HepG2 (cell line): ENCODE results near the gene DUSP21. TPM values are rescaled to one million over a fixed set of nuclear protein-coding genes. Genes with fewer than 3 reads are reported as not detected.
A peak's percentile ranks its signal among the peaks of the same experiment; 100 is the strongest.

Source experiments
- ATAC-seq: fragments of 200-7000 bp; cut with Tn5 transposase; 3 replicates; pipeline ENCODE4 v1.9.1; 2020; ENCODE audit warnings: mild to moderate bottlenecking, moderate library complexity
- BruUV-seq: library from RNA; stranded (reverse); fragments of 400-500 nt; replicated peaks from 2 replicates; lab custom pipeline; 2021; lab: Mats Ljungman, UMichigan
- CTCF ChIA-PET: fragments of 300-600 bp; formaldehyde crosslinking; extraction: SDS; loops from one replicate; lab custom pipeline; 2021; ENCODE audit warnings: low total read pairs, inconsistent platforms, low intra/inter-chr PET ratio; lab: Yijun Ruan, JAX
- POLR2A ChIA-PET: fragments of 350-600 bp; sonication (Branson Sonifier 250); formaldehyde crosslinking; loops from one replicate; lab custom pipeline; 2020; ENCODE audit warnings: antibody characterized with exemption, inconsistent platforms; lab: Yijun Ruan, JAX
- DNase-seq: peaks from one replicate; pipeline ENCODE4 v3.0.0-alpha.2; 2015; ENCODE audit warnings: low spot score
- FAIRE-seq: peaks from 3 replicates; lab custom pipeline; 2011; peaks lifted over from hg19 to GRCh38; lab: Jason Lieb, UNC
- H2AFZ ChIP-seq: one replicate; pipeline ENCODE4 v1.6.1; 2011; ENCODE audit warnings: low read length, inconsistent platforms
- H3K27ac ChIP-seq: fragments of 300-600 bp; 3 replicates; pipeline ENCODE4 v1.8.0; 2011; ENCODE audit warnings: mixed run types, mild to moderate bottlenecking, mixed read lengths, low read length, inconsistent platforms; ENCODE audit not compliant: insufficient read depth; ENCODE audit errors: extremely low read length
- H3K27me3 ChIP-seq, 2 experiments: fragments of 200-600 bp in 1 of 2; 2 replicates in 1 of 2; 3 replicates in 1 of 2; pipeline versions ENCODE4 v1.6.0 to v1.8.0; 2011; ENCODE audit warnings: low read length in 2 of 2, mild to moderate bottlenecking in 2 of 2, moderate library complexity in 2 of 2, inconsistent platforms in 1 of 2; ENCODE audit not compliant: insufficient read depth in 2 of 2, control insufficient read depth in 1 of 2
- H3K36me3 ChIP-seq, 2 experiments: fragments of 200-600 bp in 1 of 2; replicated peaks in 1 of 2; 2 replicates in 1 of 2; 3 replicates in 1 of 2; pipeline versions ENCODE4 v1.5.1 to v1.8.0; 2011; ENCODE audit warnings: low read length in 2 of 2, inconsistent platforms in 1 of 2; ENCODE audit not compliant: insufficient read depth in 2 of 2, control insufficient read depth in 1 of 2
- H3K4me1 ChIP-seq: 2 replicates; pipeline ENCODE4 v1.5.1; 2012; ENCODE audit warnings: low read length, inconsistent platforms; ENCODE audit not compliant: insufficient read depth
- H3K4me2 ChIP-seq: 2 replicates; pipeline ENCODE4 v1.6.0; 2011; ENCODE audit warnings: low read depth, low read length, inconsistent platforms
- H3K4me3 ChIP-seq, 3 experiments: fragments of 200-600 bp in 1 of 3; sonication (generic), shearing (Covaris generic) in 1 of 3; replicated peaks in 1 of 3; 2 replicates each; pipeline ENCODE4 v1.5.1; 2011 to 2016; ENCODE audit warnings: low read length in 3 of 3, inconsistent platforms in 2 of 3, low read depth in 2 of 3, mild to moderate bottlenecking in 2 of 3, control low read depth in 1 of 3, mixed read lengths in 1 of 3; ENCODE audit not compliant: insufficient read depth in 1 of 3
- H3K79me2 ChIP-seq: one replicate; pipeline ENCODE4 v1.6.1; 2011; ENCODE audit warnings: low read length, inconsistent platforms; ENCODE audit not compliant: insufficient read depth
- H3K9ac ChIP-seq: 2 replicates; pipeline ENCODE4 v1.6.0; 2011; ENCODE audit warnings: mild to moderate bottlenecking, low read depth, low read length, inconsistent platforms; ENCODE audit not compliant: insufficient read depth
- H3K9me3 ChIP-seq: 2 replicates; pipeline ENCODE4 v1.5.1; 2012; ENCODE audit warnings: mild to moderate bottlenecking, low read length
- H4K20me1 ChIP-seq: 2 replicates; pipeline ENCODE4 v1.6.0; 2011; ENCODE audit warnings: inconsistent platforms, mild to moderate bottlenecking, low read length, moderate library complexity; ENCODE audit not compliant: insufficient read depth
- HNF4G ChIP-seq, 2 experiments: sonication (generic) in 1 of 2; formaldehyde crosslinking in 1 of 2; IDR thresholded peaks; 2 replicates each; pipeline versions ENCODE4 v1.4.0 to v1.6.1; 2011 to 2020; ENCODE audit warnings: borderline replicate concordance in 2 of 2, low read depth in 2 of 2, mild to moderate bottlenecking in 2 of 2, low read length in 1 of 2, missing genetic modification reagents in 1 of 2, moderate library complexity in 1 of 2
- HOXA9 ChIP-seq: sonication (generic); formaldehyde crosslinking; IDR thresholded peaks from 2 replicates; pipeline ENCODE4 v1.8.1; 2022; ENCODE audit warnings: missing genetic modification reagents, mild to moderate bottlenecking, moderate library complexity, borderline replicate concordance
- KAT8 ChIP-seq: IDR thresholded peaks from 2 replicates; pipeline ENCODE4 v1.6.1; 2016; ENCODE audit warnings: missing genetic modification reagents, missing compliant biosample characterization
- MYPOP ChIP-seq: sonication (generic); formaldehyde crosslinking; IDR thresholded peaks from 2 replicates; pipeline ENCODE4 v1.8.1; 2023; ENCODE audit warnings: mild to moderate bottlenecking, moderate library complexity, missing genetic modification reagents
- REST ChIP-seq, 2 experiments: IDR thresholded peaks; 2 replicates each; pipeline ENCODE4 v1.6.1; 2011 to 2012; ENCODE audit warnings: low read length in 2 of 2, borderline replicate concordance in 1 of 2, low read depth in 1 of 2, mild to moderate bottlenecking in 1 of 2, moderate library complexity in 1 of 2
- ZBTB1 ChIP-seq: sonication (generic); formaldehyde crosslinking; IDR thresholded peaks from 2 replicates; pipeline ENCODE4 v1.4.0; 2020; ENCODE audit warnings: missing genetic modification reagents, borderline replicate concordance
- ZNF605 ChIP-seq: sonication (generic); formaldehyde crosslinking; IDR thresholded peaks from 2 replicates; pipeline ENCODE4 v1.8.0; 2022; ENCODE audit warnings: mild to moderate bottlenecking, missing genetic modification reagents
- WGBS: methylation state at CpG from one replicate; pipeline ENCODE4 v1.1.6; 2017; ENCODE audit warnings: low lambda C conversion rate; 5-methylcytosine and 5-hydroxymethylcytosine counted together
- in situ Hi-C: cut with HindIII; loops from 2 replicates; pipeline ENCODE4 v1.10.0; 2017; ENCODE audit warnings: low pct_unique_long_range_greater_than_20kb; ENCODE audit not compliant: extremely low pct_ligation_motif_present
- intact Hi-C: fragments of 100-400 bp; cut with micrococcal nuclease; formaldehyde crosslinking; loops from one replicate; pipeline ENCODE4 v1.10.0; 2022; ENCODE audit not compliant: unreplicated experiment
- polyA plus RNA-seq, 8 experiments: library from polyadenylated mRNA; depleted of rRNA in 3 of 8; stranded (reverse) in 7 of 8; unstranded in 1 of 8; fragments of >200 nt; fragmentation: Illumina TruSeq in 4 of 8; extraction: Trizol in 4 of 8; gene quantifications; 2 replicates each; pipeline versions ENCODE4 v1.2.1 to v1.2.3, GENCODE V29; 2011 to 2016; ENCODE audit warnings: low read depth in 4 of 8, missing spikeins in 1 of 8, mixed read lengths in 1 of 8; ENCODE audit not compliant: insufficient read depth in 1 of 8
- total RNA-seq, 5 experiments: library from RNA; depleted of rRNA; stranded (reverse); fragments of >200 nt; fragmentation: Illumina TruSeq; extraction: Trizol; gene quantifications; 2 replicates each; pipeline ENCODE4 v1.2.3, GENCODE V29; 2016; ENCODE audit warnings: low read depth in 1 of 5
- TF ChIP-seq, protein P1 (sequence below): sonication (generic); formaldehyde crosslinking; IDR thresholded peaks from 2 replicates; pipeline ENCODE4 v1.9.0; 2021; ENCODE audit warnings: mild to moderate bottlenecking, missing genetic modification reagents

The DUSP21 gene
- total and polyA plus RNA-seq, 2 of the 13 experiments (the other 11 are each of a cell fraction or from before 2014, with no cell fraction given), result not detected

DNA sequence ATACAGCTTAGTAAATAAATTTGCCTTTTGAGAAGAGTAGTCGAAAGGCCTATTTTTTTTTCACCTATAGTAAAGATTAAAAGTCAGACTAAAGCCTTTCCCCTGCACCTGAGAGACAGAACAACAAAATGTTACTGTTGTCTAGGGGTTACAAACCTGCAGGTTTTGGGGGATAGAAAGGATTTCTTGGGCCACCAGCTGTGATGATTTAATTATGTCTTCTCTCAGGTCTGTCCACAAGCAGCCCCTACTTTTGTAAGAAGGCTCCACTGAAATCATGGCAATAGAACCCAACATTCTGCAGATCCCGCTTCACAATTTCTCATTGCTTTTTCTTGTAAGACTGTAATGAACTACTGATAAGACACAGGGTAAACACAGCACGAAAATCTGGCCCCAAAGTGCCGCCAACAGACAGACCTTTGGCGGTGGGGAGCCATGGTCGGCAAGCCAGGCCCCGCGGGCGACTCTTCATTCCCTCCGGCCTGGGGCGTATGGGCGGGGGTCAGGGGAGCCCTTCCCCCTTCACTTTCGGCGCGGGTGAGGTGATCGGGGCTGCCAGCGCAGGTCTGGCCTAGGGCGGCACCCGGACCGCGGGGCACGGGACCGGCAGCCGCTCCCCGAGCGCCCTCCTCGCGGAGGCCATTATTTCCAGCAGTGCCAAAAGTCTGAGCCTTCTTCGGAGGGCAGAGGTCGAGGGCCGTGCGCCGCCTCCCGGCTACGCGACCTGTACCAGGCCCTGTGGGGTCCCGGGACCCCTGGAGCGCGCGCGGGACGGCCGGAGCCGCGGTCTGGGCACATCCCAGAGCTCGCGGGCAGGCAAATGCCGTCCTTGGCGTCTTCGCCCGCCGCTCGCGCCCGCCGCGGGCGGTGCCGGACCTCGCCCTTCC, 28.4 kb downstream of the DUSP21 start:
- no peaks in the 10 kb centered on the region for H3K36me3 ChIP-seq
- in situ Hi-C loops (no loop called here), intact Hi-C loops (loop anchor here (5.0 to 10.0 kb wide), 2 partner anchors 73 to 330 kb away; partner anchors contain the start of gene FUNDC1)
- H3K9me3 ChIP-seq, result no peaks in the 10 kb centered on the region
- DNase-seq (no peak), FAIRE-seq (no peak), ATAC-seq (peak; percentile 58; the same call in 2 of the 3 replicates)
- BruUV-seq, result TSS peak; percentile 73
- H3K27me3 ChIP-seq, result no peaks in the 10 kb centered on the region; a peak in 1 of 5 replicates
- H3K9ac ChIP-seq, result peak overlapping the region; percentile 89
- 0 out of 2 replicates have a peak, but pooled peaks cover 11% of the 10 kb centered on the region for H4K20me1 ChIP-seq
- peaks cover 44% of the 10 kb centered on the region for H3K79me2 ChIP-seq
- H2AFZ ChIP-seq, result no peak overlapping the region
- H3K27ac ChIP-seq, result peak overlapping the region; percentile 94
- 0% methylated on average over 1 of the region's 60 CpGs for WGBS
- no peaks in the 10 kb centered on the region; the same call in 1 of the 2 replicates for H3K4me1 ChIP-seq
- H3K4me2 ChIP-seq, result peak overlapping the region; percentile 74
- ChIA-PET POLR2A (interaction anchor here (0.6 to 1.1 kb wide), 8 partner anchors 9 to 329 kb away, joined by 3 to 13 read pairs (median 4); partner anchors contain the start of gene FUNDC1), CTCF (no interaction called here)
- peak overlapping the region; percentile 72 to 79 (median 75) for H3K4me3 ChIP-seq
- TF ChIP-seq HOXA9 (CRISPR knock-in tag), result no peak
- 0 out of 4 replicates have a peak, but pooled peaks of 1 of the 2 experiments have one; percentile 14 for TF ChIP-seq REST (IDR thresholded peaks at IDR 0.05; ENCODE audit: borderline replicate concordance in 1 of 2, low read depth in 1 of 2, low read length in 2 of 2)
- 0 out of 2 replicates have a peak, but pooled peaks have one; percentile 6 for TF ChIP-seq HNF4G (IDR thresholded peaks at IDR 0.05; ENCODE audit: borderline replicate concordance, low read depth, low read length)
- no peak for TF ChIP-seq HNF4G (CRISPR knock-in tag; IDR thresholded peaks at IDR 0.05; ENCODE audit: borderline replicate concordance, low read depth)
- TF ChIP-seq, protein P1, sequence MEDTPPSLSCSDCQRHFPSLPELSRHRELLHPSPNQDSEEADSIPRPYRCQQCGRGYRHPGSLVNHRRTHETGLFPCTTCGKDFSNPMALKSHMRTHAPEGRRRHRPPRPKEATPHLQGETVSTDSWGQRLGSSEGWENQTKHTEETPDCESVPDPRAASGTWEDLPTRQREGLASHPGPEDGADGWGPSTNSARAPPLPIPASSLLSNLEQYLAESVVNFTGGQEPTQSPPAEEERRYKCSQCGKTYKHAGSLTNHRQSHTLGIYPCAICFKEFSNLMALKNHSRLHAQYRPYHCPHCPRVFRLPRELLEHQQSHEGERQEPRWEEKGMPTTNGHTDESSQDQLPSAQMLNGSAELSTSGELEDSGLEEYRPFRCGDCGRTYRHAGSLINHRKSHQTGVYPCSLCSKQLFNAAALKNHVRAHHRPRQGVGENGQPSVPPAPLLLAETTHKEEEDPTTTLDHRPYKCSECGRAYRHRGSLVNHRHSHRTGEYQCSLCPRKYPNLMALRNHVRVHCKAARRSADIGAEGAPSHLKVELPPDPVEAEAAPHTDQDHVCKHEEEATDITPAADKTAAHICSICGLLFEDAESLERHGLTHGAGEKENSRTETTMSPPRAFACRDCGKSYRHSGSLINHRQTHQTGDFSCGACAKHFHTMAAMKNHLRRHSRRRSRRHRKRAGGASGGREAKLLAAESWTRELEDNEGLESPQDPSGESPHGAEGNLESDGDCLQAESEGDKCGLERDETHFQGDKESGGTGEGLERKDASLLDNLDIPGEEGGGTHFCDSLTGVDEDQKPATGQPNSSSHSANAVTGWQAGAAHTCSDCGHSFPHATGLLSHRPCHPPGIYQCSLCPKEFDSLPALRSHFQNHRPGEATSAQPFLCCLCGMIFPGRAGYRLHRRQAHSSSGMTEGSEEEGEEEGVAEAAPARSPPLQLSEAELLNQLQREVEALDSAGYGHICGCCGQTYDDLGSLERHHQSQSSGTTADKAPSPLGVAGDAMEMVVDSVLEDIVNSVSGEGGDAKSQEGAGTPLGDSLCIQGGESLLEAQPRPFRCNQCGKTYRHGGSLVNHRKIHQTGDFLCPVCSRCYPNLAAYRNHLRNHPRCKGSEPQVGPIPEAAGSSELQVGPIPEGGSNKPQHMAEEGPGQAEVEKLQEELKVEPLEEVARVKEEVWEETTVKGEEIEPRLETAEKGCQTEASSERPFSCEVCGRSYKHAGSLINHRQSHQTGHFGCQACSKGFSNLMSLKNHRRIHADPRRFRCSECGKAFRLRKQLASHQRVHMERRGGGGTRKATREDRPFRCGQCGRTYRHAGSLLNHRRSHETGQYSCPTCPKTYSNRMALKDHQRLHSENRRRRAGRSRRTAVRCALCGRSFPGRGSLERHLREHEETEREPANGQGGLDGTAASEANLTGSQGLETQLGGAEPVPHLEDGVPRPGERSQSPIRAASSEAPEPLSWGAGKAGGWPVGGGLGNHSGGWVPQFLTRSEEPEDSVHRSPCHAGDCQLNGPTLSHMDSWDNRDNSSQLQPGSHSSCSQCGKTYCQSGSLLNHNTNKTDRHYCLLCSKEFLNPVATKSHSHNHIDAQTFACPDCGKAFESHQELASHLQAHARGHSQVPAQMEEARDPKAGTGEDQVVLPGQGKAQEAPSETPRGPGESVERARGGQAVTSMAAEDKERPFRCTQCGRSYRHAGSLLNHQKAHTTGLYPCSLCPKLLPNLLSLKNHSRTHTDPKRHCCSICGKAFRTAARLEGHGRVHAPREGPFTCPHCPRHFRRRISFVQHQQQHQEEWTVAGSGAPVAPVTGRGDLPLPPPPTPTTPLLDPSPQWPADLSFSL, result peak; percentile 1; the same call in 1 of the 2 replicates
- TF ChIP-seq MYPOP (CRISPR knock-in tag), result peak; percentile 63; the same call in 1 of the 2 replicates
- TF ChIP-seq KAT8 (CRISPR knock-in tag), result peak; percentile 21; the same call in 1 of the 2 replicates
- no peak for TF ChIP-seq ZBTB1 (CRISPR knock-in tag)
- TF ChIP-seq ZNF605, result 0 out of 2 replicates have a peak, but pooled peaks have one; percentile 37
